B cell (primary cell): Measurements from ENCODE around the gene PHEX.

Experiments used
- CTCF ChIP-seq: fragments of 200-600 bp; IDR thresholded peaks from one replicate; pipeline ENCODE4 v1.8.0; 2022; ENCODE audit warnings: antibody characterized with exemption, mild to moderate bottlenecking
- EZH2 ChIP-seq: IDR thresholded peaks from 2 replicates; pipeline ENCODE4 v1.6.1; 2012; ENCODE audit warnings: borderline replicate concordance, low read depth, mild to moderate bottlenecking, moderate library complexity, low read length; ENCODE audit not compliant: insufficient read depth, poor library complexity, severe bottlenecking

GRCh38 chrX:21998037-21998436 lies 34.1 kb upstream of the PHEX start:
- TF ChIP-seq CTCF (no peak), EZH2 (no peak)
